Measurements from ENCODE around the gene MCRIP1. TPM values are rescaled to one million over a fixed set of nuclear protein-coding genes. Genes with fewer than 3 reads are reported as not detected.

Gene MCRIP1
- total RNA-seq, 4 donors from 2014 or later = 8.3 to 36.2 (median 25.2) TPM

GRCh38 chr17:81858967-81859905 is 26.1 kb upstream of the MCRIP1 start:
- intact Hi-C loops (cut with DNase I; ENCODE audit: low total_unique reads) (no loop called here), in situ Hi-C loops (cut with MboI; ENCODE audit: low sequenced_read_pairs in 4 of 4) (loop anchor here in 1 of 4 donors (5.0 kb wide), 1 partner anchor 37 kb away; no protein-coding TSS in a partner anchor)
- Histone ChIP-seq H3K4me1 (peaks cover 51 to 63% of the 10 kb centered on the region in 2 donors), H3K27me3 (no peaks in the 10 kb centered on the region), H3K36me3 (peaks cover 0 to 30% of the 10 kb centered on the region in 2 donors), H3K4me3 (peak overlapping the region; percentile 56 to 94 (median 72)), H3K27ac (peak overlapping the region; percentile 86 to 98 (median 92)), H3K9me3 (no peaks in the 10 kb centered on the region)
- TF ChIP-seq CTCF (IDR thresholded peaks at IDR 0.05 in 4 of 5, conservative IDR thresholded peaks at IDR 0.05 in 1 of 5) = no peak
- no peak for TF ChIP-seq POLR2A (IDR thresholded peaks at IDR 0.05)
- ATAC-seq (no peak), DNase-seq (no peak)

- intact Hi-C loops (cut with DNase I; ENCODE audit: low total_unique reads) = no loop called here
- H3K4me1 ChIP-seq = peaks cover 43 to 57% of the 10 kb centered on the region in 2 donors
- H3K27me3 ChIP-seq = no peaks in the 10 kb centered on the region
- in situ Hi-C loops (cut with MboI; ENCODE audit: low sequenced_read_pairs in 4 of 4) = loop anchor here in 1 of 4 donors (5.0 kb wide), 1 partner anchor 36 kb away; no protein-coding TSS in a partner anchor
- TF ChIP-seq POLR2A (IDR thresholded peaks at IDR 0.05) (peak in 1 of 2 donors; percentile 34), CTCF (IDR thresholded peaks at IDR 0.05 in 4 of 5, conservative IDR thresholded peaks at IDR 0.05 in 1 of 5) (no peak)
- peaks cover 0 to 39% of the 10 kb centered on the region in 2 donors for H3K36me3 ChIP-seq
- ATAC-seq = no peak
- peak overlapping the region; percentile 56 to 94 (median 72) for H3K4me3 ChIP-seq
- no peaks in the 10 kb centered on the region for H3K9me3 ChIP-seq
- no peak for DNase-seq
- H3K27ac ChIP-seq = peak overlapping the region; percentile 86 to 98 (median 92)
Measured at GRCh38 chr17:81858170-81858966, 25.3 kb upstream of the MCRIP1 start.

- no peaks in the 10 kb centered on the region for H3K9me3 ChIP-seq
- in situ Hi-C loops (cut with MboI; ENCODE audit: low sequenced_read_pairs in 4 of 4) (loop anchor here in 1 of 4 donors (5.0 kb wide), 1 partner anchor 33 kb away; no protein-coding TSS in a partner anchor), intact Hi-C loops (cut with DNase I; ENCODE audit: low total_unique reads) (loop anchor here (1.0 kb wide), 2 partner anchors 34 to 122 kb away; no protein-coding TSS in a partner anchor)
- no peak overlapping the region for H3K4me3 ChIP-seq
- H3K27me3 ChIP-seq = no peaks in the 10 kb centered on the region
- H3K27ac ChIP-seq = peak overlapping the region; percentile 23 to 86 (median 46)
- peak; percentile 41 to 74 for ATAC-seq
- peak in 1 of 2 donors; percentile 75 for DNase-seq
- H3K4me1 ChIP-seq = peaks cover 23 to 37% of the 10 kb centered on the region in 2 donors
- no peak for TF ChIP-seq POLR2A (IDR thresholded peaks at IDR 0.05)
- peak in 3 of 5 experiments; percentile 13 to 51 (median 25) for TF ChIP-seq CTCF (IDR thresholded peaks at IDR 0.05 in 4 of 5, conservative IDR thresholded peaks at IDR 0.05 in 1 of 5)
- H3K36me3 ChIP-seq = peaks cover 0 to 71% of the 10 kb centered on the region in 2 donors
Measured at GRCh38 chr17:81854974-81855774, 22.1 kb upstream of the MCRIP1 start.

- Histone ChIP-seq H3K4me1 (peaks cover 0 to 12% of the 10 kb centered on the region in 2 donors), H3K27ac (no peak overlapping the region), H3K9me3 (no peaks in the 10 kb centered on the region), H3K36me3 (peaks cover 0 to 81% of the 10 kb centered on the region in 2 donors), H3K27me3 (no peaks in the 10 kb centered on the region), H3K4me3 (no peak overlapping the region)
- no peak for DNase-seq
- no peak for TF ChIP-seq CTCF (IDR thresholded peaks at IDR 0.05 in 4 of 5, conservative IDR thresholded peaks at IDR 0.05 in 1 of 5)
- no peak for TF ChIP-seq POLR2A (IDR thresholded peaks at IDR 0.05)
- in situ Hi-C loops (cut with MboI; ENCODE audit: low sequenced_read_pairs in 4 of 4) (no loop called here), intact Hi-C loops (cut with DNase I; ENCODE audit: low total_unique reads) (no loop called here)
- no peak for ATAC-seq
Measured at GRCh38 chr17:81852237-81852636, 19.1 kb upstream of the MCRIP1 start.
